GM21737 (cell line): ENCODE results near the gene NFATC4.
"Not testable (repeated sequence)": the region's sequence is repeated elsewhere in the genome, so short reads cannot be mapped to it uniquely, and the experiment has no call there.

ENCODE experiments used
- ATAC-seq: cut with Tn5 transposase; IDR thresholded peaks from one replicate; pipeline ENCODE4 v1.9.1; 2021; ENCODE audit warnings: mild to moderate bottlenecking, moderate library complexity; ENCODE audit not compliant: unreplicated experiment

Gene NFATC4

DNA sequence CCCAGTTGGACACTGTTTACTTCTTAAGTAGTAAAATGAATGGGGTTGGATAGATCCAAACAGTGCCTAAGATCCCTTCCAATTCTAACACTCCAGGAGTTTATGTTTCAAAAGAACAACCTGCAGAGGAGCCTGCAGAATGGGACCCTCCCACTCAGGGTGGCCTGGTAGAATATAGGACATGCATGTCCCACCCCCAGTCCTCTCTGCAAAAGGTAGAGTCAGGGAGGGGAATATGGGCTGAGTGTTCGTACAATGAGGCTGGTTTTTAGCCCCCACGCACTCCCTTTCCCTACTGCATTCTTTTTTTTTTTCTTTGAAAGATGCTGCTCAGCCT is 19.0 kb downstream of the NFATC4 start:
- no peak for ATAC-seq

DNA sequence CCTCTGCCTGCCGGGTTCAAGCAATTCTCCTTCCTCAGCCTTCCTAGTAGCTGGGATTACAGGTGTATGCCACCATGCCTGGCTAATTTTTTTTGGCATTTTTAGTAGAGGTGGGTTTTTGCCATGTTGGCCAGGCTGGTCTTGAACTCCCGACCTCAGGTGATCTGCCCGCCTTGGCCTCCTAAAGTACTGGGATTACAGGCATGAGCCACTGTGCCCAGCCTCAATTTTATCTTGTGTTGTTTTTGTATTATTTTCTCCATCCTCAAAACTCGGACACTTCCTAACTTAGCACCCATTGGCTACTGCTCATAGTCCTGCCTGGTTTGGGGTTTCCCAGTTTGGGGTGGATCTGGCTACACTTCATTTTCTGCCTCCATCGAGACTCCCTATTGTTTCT is 19.6 kb downstream of the NFATC4 start:
- ATAC-seq, result not testable (repeated sequence)

DNA sequence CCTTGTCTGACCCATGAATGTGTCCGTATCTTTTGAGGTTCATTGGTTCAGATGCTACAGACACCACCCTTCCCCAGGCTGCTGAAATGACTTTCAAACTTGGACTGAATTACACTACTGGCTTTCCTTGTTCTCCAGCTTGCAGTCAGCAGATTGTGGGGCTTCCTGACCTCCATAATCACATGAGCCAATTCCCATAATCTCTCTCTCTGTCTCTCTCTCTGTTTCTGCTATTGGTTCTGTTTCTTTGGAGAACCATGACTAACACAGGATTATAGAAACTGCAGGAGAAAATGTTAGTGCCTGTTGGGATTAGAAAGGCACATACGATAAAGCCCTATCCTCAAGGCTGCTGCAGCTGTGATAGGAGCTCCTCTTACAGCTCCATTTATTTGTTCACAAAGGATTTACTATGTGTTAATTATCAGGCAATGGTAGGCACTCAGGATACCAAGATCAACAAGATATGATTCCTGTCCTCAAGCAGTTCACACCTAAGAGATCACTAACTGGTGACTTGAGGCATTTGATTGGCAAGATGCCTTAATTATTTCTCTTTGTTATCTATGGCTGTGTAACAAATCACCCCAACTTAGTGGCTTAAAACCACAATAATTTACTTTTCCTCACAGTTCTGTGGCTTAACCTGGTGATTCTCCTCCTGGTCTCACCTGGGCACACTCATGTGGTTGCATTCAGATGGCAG is 20.6 kb downstream of the NFATC4 start:
- ATAC-seq, result no peak

DNA sequence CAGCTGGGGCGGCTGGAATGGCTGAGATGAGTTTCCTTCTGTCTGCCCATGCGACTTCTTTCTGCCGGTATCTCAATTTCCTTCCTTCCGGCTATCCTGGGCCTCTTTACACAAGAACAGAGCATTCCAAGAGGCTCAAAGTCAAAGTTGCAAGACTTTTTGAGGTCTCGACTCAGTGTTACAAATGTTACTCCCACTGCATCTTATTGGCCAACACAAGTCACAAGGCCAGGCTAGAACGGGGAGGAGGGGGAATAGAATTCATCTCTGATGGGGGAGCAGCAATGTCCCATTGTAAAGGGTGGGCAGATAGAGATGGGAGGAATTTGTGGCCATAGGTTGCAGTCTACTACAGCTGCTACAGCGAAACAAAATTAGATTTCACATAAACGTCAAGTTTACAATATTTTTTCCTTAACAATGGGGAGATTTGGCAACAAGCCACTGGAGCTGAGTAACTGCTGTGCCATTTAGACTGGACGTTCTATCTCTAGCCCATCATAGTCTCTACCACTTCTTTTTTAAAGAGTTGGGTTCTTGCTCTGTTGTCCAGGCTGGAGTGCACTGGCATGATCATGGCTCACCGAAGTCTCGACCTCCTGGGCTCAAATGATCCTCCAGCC is 21.4 kb downstream of the NFATC4 start:
- no peak for ATAC-seq

DNA sequence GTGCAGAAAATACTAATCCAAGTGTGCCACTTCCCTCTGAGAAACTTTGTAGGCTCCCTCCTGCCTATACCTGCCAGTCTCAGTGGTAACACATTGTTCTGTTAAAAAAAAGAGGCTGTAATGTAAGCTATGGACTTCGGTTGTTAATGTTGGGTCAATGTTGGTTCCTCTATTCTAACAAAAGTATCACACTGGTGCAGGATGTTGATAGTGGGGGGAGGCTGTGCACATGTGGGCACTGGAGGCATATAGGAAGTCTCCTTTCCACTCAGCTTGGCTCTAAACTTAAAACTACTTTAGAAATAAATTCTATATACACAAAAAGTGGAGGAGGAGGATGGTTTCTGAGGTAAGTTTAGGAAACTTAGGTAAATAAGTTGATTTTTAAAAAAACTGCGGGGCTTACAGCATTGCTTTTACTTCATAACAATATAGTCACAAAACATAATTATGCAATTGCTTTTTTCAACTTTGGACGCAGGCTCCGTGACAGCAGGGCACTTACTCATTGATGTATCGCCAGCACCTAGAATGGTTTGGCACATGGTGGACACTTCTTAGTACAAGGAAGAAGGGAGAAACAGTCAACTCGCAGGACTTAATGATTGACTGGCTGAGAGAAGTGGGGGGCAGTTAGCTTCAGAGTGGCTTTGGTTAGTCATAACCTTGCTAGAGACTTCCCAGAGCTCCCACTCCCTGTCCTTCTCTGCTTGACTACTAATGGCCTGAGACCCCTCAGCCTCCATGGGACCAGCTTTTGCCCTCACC is 22.9 kb downstream of the NFATC4 start:
- ATAC-seq, result no peak

DNA sequence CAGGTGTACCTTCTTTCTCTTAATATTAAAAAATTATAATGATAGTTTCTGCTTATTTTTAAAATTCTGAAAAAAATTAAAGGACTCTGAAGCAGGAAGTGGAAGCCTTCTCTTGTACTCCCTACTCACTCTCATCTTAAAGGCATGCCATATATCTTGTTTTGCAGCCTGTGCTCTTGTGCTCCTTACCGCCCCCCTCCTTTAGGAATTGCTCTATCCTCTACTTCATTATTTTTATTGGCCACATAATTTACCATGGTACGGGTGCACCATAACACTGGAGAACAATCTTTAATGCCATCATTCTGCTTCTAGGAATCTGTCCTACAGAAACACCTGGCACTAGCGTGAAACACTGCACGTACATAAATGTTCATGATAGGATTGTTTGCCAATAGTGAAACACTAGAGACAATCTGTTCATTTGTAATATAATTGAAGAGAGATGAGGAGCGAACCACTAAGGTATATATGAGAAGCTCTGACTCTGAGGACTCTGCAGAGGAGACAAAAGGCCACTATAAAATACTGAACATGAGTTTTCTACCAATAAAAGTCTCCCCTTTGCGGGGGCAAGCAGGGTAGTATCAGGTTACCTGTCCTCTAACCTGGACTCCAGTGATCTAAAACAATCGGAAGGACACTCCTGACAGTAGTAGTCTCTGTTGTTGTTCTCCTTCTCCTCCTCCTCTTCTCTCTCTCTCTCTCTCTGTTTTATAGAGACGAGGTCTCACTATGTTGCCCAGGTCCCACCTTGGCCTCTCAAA is 24.5 kb downstream of the NFATC4 start:
- ATAC-seq, result no peak

DNA sequence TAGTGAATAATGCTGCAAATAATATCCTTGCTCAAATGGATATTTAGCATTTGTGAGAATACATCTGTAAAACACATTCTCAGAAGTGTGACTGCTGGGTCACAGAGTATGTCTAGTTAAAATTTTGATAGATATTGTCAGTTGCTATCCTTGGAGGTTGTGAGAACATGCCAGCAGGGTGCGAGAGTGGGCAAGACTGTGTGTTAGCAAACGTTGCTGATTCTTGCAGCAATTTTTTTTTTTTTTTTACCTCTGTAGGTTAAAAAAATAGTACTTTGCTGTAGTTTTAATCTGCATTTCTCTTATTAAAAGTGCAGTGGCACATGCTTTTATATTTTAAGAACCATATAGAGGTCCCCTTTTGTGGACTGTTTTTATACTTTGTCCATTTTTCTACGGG is 26.3 kb downstream of the NFATC4 start:
- no peak for ATAC-seq

DNA sequence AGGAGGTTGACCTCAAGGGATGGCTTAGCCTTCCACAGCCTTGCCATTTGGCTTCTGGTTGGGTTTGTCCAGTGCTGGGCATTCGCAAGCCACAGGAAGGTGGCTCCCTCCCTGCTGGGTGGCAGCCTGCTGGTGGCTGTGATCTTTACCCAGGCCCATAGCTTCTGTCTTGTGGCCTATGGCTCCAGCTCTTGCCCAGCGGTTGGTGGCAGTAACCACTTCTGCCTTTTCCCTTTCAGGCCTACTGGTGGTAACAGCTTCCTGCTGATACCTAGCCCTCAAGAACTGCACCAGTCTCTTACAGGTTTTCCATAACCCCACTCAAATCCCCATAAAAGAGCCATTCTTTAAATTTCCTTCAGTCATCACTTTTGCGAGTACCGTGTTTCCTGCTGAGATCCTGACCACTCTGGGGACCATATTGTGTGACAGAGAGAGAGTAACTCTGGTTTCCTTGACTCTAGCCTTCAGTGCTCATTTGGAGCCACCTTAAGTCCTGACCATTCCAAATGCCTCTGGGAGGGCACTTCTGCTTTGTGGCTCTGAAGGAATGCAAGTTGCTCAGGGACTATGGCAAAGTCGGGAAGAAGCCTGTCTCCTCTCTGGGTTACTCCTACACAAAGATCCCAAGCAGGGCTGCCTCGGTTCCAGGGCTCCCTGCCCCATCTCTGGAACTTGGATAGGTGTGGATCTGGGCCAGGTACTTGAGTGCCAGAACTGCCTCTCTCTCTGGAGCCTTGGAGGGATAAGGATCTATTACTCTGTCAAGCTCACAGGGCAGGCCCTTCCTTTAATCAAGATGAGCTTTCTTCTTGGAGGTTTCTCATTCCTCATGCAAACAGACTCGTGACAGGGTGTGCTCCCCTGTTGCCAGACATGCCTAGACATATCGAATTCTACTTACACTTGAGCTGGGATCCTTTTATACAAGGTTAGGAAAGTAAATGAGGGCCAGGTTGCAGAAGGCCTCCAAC is 27.9 kb downstream of the NFATC4 start:
- ATAC-seq, result no peak

DNA sequence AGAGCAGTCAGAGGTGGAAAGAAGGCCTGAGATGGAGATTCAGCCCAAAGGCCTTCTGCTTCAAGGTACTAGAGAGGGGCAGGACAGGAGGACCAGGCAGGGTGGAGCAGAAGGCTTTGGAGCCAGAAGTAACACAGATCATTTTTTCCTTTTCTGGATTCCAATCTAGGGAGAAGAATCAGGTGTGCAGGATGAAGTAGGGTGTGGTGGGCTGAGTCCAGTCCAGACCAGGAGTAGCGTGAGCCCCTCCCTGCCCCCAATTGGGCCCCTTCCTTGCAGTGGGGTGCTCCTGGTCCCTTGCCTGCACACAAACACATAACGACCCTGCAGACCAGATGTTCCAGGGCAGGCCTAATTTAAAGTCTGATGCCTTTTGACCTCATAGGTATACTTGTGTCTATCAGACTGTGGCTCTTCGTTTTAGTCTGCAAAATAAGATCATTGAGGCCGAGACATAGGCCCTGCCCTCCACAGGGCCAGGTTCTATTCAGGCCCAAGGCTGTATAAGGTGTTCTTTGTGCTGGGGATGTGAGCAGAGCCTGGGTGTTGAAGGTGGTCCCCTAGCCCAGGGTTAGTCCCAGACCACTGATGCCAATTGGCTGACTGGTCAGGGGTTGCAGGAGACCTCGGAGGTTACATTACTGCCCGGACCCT is 29.8 kb downstream of the NFATC4 start:
- ATAC-seq, result no peak

DNA sequence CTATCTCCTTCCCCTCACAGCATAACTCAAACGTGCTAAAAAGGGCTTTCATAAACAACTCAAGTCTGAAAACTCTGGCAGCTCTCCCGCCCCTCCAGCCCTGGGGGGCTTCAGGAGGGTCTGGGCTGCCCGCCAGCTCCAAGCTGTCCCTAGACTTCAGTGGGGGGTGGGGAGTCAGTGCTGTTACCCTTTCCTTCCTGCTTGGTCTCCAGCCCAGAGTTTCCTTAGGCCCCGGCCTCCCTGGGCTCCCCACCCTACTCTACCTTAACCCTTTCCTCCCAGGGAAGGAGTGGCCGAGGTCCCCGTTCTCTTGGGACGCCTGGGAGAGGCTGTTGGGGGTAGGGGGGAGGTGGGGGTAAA is 30.3 kb downstream of the NFATC4 start:
- no peak for ATAC-seq

DNA sequence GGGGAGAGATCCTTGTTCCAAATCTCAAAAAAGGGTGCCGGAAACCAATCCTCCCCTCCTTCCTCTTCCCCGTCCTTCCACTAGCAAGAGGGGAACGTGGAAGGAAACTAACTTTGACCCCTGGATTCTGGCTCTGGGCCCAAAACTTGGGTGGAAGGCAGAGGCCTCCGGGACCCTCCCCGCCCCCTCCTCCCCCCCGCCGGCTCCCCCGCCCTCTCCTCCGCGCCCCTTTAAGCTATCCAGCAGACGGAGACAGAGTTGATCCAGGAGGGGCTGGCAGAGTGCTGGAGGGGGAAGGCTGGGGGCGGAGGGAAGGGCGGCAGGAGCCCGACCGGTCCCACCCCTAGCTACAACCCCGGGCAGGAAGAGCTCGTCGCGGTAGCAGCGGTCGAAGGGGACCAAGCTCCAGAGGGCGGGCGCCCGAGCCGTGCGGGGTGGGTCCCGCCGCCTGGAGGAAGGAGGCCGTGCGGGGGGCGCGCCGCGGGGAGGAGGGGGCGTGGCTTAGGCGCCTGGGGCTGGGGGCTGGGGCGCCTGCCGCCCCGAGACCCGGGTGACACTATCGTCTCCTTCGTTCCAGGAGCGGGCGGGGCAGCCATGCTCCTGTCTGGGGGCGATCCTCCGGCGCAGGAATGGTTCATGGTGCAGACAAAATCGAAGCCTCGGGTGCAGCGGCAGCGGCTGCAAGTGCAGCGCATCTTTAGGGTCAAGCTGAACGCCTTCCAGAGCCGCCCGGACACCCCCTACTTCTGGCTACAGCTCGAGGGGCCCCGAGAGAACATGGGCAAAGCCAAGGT is 30.9 kb downstream of the NFATC4 start, which contains the start of gene NYNRIN:
Gene NYNRIN, plus strand, starts transcription at position 351 of the 794 bp plus-strand sequence. Its CDS starts 244 bp downstream, at position 595.
- no peak for ATAC-seq

DNA sequence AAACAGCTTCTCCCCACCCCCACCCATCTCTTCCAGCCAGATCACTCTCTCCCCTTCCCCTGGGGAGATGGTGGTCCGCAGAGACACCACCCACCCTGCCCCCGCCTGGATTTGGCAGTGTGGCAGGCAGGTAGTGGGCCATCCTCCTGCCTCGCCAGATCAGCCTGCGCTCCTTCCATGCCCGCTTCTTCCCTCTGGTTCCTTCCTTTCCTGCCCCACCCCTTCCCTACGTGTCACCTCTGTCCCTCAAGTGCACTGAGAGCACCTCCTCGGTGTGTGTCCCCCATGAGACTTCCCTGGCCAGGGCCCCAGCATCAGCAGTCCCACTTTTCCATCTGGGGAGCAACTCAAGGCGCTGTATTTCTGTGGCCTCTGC is 31.5 kb downstream of the NFATC4 start:
- no peak for ATAC-seq

DNA sequence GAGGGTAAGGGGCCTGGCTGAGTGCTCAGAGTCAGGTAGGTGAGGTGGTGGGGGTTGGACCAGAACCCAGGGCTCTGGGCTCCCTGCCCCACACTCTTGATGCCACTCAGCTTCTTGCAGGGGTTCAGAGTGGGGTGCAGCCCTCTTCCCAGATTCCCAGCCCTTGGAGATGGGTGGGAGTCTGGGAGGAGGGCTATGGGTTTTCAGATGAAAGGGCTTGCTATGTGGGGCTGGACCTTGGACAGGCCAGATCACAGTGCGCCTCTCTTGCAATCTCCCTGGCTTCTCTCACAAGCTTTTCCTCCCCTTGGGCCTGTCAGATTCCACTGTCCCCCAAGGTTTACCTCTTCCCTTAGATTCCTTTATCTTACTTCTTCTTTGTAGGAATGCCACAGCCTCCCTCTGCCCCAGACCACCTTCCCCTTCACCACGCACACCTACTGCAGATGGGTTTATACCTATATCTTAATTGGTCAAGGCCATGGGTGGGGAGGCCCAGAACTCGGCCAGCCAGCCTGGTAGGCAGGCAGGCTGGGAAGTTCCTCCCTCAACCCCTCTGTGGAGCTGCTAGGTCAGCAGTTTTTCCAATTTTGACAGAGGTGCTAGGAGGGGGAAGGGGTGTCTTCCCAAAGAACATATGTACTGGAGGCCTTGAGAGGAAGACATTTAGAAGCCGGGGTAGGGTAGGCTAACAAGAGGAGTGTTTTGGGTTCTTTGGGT is 32.2 kb downstream of the NFATC4 start:
- no peak for ATAC-seq

DNA sequence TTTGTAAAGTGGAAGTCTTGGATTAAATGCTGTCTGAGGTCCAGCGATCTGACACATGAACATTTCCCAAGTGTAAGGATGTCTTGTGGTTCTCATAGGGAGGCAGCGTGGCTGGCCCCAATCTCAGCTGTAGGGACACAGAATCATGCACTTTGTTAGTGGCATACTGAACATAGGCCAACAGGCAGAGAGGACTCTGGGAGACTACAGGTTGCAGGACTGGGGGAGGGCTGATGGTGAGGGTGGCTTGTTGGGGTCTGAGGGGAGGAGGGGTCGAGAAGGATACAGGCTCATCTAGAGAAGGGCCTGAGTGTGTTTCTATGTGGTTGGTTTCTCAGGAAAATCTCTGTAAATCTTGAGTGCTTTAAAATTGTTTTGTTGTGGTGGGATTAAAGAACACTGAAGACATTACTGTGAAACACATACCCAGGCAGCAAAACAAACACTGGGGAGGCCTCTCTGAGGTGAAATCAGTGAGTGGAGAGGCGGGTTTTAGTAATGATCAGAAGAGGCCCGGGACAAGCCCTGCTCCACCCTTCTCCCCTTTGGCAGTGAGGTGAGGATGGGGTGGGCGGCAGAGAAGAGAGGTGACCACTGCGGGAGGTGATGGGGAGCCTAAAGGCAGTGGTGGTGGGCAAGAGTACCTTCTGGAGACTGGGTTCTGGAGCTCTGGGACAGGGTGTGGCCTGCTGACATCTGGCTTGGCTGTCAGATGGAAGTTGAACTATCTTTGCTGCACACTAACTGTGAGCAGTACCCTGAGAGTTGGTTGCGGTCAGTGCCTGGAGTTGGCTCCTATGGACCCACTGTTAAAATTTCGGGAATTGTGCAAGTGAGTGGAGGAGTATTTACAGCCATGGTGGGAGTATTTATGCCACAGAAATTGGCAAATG is 34.1 kb downstream of the NFATC4 start:
- ATAC-seq, result no peak

DNA sequence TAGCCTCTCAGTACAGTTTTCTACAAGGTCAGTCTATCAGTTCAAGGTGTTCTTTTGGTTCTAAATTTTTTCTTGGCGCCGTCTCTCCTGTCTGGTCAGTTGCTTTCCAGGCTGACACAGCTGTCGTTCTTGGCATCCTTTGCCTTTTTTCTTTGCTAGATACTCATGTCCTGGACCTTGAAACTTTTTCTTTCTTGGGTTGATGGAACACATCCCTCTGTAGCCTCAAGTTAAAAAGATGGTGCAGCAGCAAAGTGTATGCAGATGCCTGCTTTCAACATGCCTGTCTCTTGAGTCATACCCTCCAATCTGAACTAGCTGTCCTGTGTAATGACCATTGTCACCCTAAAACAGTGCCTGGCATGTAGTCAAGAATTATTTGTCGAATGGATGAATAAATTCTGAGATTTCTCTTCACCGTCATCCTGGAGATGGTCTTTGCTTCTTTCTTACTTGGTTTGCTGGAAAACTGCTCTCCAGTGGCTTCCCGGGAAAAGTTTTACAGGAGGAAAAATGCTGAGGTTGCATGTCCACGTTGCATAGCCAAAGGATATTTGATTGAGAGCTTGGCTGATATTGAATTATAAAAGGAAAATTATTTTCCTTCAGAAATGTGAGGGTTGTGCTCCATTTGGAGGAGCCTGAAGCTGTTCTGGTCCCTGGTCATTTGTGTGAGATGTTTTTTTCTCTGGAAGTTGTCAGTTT is 35.5 kb downstream of the NFATC4 start:
- no peak for ATAC-seq

DNA sequence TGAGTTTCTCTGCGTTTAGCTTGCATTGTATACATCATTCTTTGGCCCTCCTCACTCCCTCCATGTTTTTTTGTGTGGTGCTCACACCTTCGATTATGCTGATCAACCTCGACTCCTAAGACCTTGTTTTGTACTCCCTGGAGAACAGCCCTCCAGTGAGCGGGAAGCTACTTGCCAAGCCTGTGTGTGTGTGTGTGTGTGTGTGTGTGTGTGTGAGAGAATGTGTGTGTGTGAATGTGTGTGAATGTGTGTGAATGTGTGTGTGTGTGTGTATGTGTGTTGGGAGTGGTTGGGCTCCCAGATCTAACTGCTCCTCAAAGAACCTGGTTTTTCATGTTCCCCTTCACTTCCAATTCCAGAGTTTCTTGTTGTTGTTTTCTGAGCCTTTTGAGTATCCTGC is 36.8 kb downstream of the NFATC4 start:
- ATAC-seq, result no peak

DNA sequence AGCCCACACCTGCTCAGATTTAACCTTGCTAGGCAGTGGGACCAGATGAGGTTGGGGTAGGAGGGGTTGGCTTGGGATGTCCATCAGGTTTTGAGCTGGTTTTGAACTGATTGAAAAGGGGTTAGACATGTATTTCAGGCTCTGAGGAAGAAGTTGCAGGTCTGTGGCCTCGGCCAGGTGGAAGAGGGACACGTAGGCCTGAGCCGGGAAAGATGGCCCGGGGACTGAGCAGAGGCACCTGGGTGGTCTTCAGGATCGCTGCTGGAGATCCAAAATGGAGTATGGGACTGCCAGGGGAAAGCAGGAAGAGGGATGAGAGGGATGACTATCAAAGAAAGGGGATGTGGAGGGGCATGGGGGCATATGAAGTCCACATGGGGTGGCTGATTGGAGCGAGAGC is 38.4 kb downstream of the NFATC4 start:
- ATAC-seq, result no peak
